CD4-positive, alpha-beta T cell treated with Interleukin-17A for 1 hour (primary cell): Measurements from ENCODE around the gene PID1.

Experiments used
- DNase-seq: peaks from one replicate; pipeline ENCODE4 v3.0.0-alpha.2; 2020

PID1 gene

GRCh38 chr2:228987441-228988155 lies 283.5 kb downstream of the PID1 start:
- no peak for DNase-seq

- DNase-seq: no peak
These were observed 284.1 kb downstream of the PID1 start for GRCh38 chr2:228986961-228987360.

GRCh38 chr2:228983700-228984099 lies 287.4 kb downstream of the PID1 start:
- no peak for DNase-seq

- DNase-seq: no peak
These were observed 296.9 kb downstream of the PID1 start for GRCh38 chr2:228974169-228974568.
